ENCODE data around the gene MYH7.
"Not testable (repeated sequence)": the region's sequence is repeated elsewhere in the genome, so short reads cannot be mapped to it uniquely, and the experiment has no call there.

Gene MYH7

GRCh38 chr14:23428686-23429495, 6.6 kb downstream of the MYH7 start:
- Histone ChIP-seq H3K27ac (no peak overlapping the region), H3K4me3 (no peak overlapping the region)
- TF ChIP-seq CTCF (IDR thresholded peaks at IDR 0.05), result no peak
- no peak for DNase-seq (ENCODE audit: low spot score)

GRCh38 chr14:23425798-23426197, 9.7 kb downstream of the MYH7 start:
- not testable (repeated sequence) for H3K4me3 ChIP-seq; H3K27ac ChIP-seq; DNase-seq (ENCODE audit: low spot score)

GRCh38 chr14:23425169-23425568, 10.3 kb downstream of the MYH7 start:
- no peak overlapping the region for H3K4me3 ChIP-seq
- no peak for TF ChIP-seq CTCF (IDR thresholded peaks at IDR 0.05)

GRCh38 chr14:23423657-23424056, 11.8 kb downstream of the MYH7 start:
- no peak for TF ChIP-seq CTCF (IDR thresholded peaks at IDR 0.05)
- no peak overlapping the region for H3K4me3 ChIP-seq
- DNase-seq (ENCODE audit: low spot score), result no peak
- H3K27ac ChIP-seq, result no peak overlapping the region

More at GRCh38 chr14:23425169-23425568, 10.3 kb downstream of the MYH7 start:
- DNase-seq (ENCODE audit: low spot score), result no peak
- no peak overlapping the region for H3K27ac ChIP-seq

- DNase-seq (ENCODE audit: low spot score), result no peak
- no peak for TF ChIP-seq CTCF (IDR thresholded peaks at IDR 0.05)
- Histone ChIP-seq H3K4me3 (no peak overlapping the region), H3K27ac (no peak overlapping the region)
These were observed 13.9 kb downstream of the MYH7 start for GRCh38 chr14:23421594-23421993.

GRCh38 chr14:23419646-23420045, 15.8 kb downstream of the MYH7 start:
- not testable (repeated sequence) for H3K27ac ChIP-seq; DNase-seq (ENCODE audit: low spot score); H3K4me3 ChIP-seq

GRCh38 chr14:23418021-23418420, 17.4 kb downstream of the MYH7 start:
- Histone ChIP-seq H3K4me3 (no peak overlapping the region), H3K27ac (no peak overlapping the region)
- no peak for TF ChIP-seq CTCF (IDR thresholded peaks at IDR 0.05)
- no peak for DNase-seq (ENCODE audit: low spot score)

GRCh38 chr14:23417269-23417668, 18.2 kb downstream of the MYH7 start:
- not testable (repeated sequence) for H3K27ac ChIP-seq; DNase-seq (ENCODE audit: low spot score); H3K4me3 ChIP-seq

All from coronary artery (tissue), 2 donors.